SK-N-SH (cell line): ENCODE measurements around the gene UCP3. TPM values are rescaled to one million over a fixed set of nuclear protein-coding genes. Genes with fewer than 3 reads are reported as not detected.

Experiments used
- CTCF ChIA-PET: fragments of 300-600, 350-600 bp; formaldehyde crosslinking; extraction: SDS; loops from one replicate; lab custom pipeline; 2021; lab: Yijun Ruan, JAX
- POLR2A ChIA-PET: fragments of 350-600 bp; sonication (Branson Sonifier 250); formaldehyde crosslinking; extraction: SDS; loops from one replicate; lab custom pipeline; 2020; ENCODE audit warnings: antibody characterized with exemption, inconsistent platforms; lab: Yijun Ruan, JAX
- DNase-seq: peaks from one replicate; pipeline ENCODE4 v3.0.0; 2012
- H2AFZ ChIP-seq: fragments of 200-600 bp; sonication (generic); 2 replicates; pipeline ENCODE4 v1.8.1; 2016; ENCODE audit warnings: antibody characterized with exemption, mild to moderate bottlenecking, low read depth
- H3F3A ChIP-seq: fragments of 200-600 bp; sonication (generic); replicated peaks from 2 replicates; pipeline ENCODE3; 2016; ENCODE audit warnings: antibody characterized with exemption, mild to moderate bottlenecking; ENCODE audit not compliant: insufficient read depth
- H3K27ac ChIP-seq, 2 experiments: fragments of 200-500 bp in 1 of 2; fragments of 200-600 bp in 1 of 2; sonication (Bioruptor generic) in 1 of 2; sonication (generic), shearing (Covaris generic) in 1 of 2; 2 replicates each; pipeline versions ENCODE4 v1.5.1 to v1.6.1; 2014 to 2016; ENCODE audit warnings: low read depth in 2 of 2, inconsistent platforms in 1 of 2, low read length in 1 of 2, mild to moderate bottlenecking in 1 of 2, mixed read lengths in 1 of 2
- H3K27me3 ChIP-seq: fragments of 200-600 bp; sonication (generic), shearing (Covaris generic); 2 replicates; pipeline ENCODE4 v1.6.1; 2016; ENCODE audit warnings: mixed run types; ENCODE audit not compliant: insufficient read depth
- H3K36me3 ChIP-seq, 2 experiments: fragments of 200-500 bp in 1 of 2; fragments of 200-600 bp in 1 of 2; sonication (Bioruptor generic) in 1 of 2; sonication (generic) in 1 of 2; replicated peaks in 1 of 2; 2 replicates each; pipeline versions ENCODE3 to v1.5.1; 2014 to 2016; ENCODE audit warnings: low read length in 1 of 2, mild to moderate bottlenecking in 1 of 2; ENCODE audit not compliant: insufficient read depth in 2 of 2, control insufficient read depth in 1 of 2
- H3K4me1 ChIP-seq, 2 experiments: fragments of 200-500 bp in 1 of 2; fragments of 200-600 bp in 1 of 2; sonication (Bioruptor generic) in 1 of 2; sonication (generic), shearing (Covaris generic) in 1 of 2; 2 replicates each; pipeline versions ENCODE4 v1.5.1 to v1.6.1; 2014 to 2016; ENCODE audit warnings: low read depth in 1 of 2, low read length in 1 of 2, mixed run types in 1 of 2; ENCODE audit not compliant: insufficient read depth in 2 of 2, control insufficient read depth in 1 of 2
- H3K4me2 ChIP-seq: fragments of 200-600 bp; sonication (generic), shearing (Covaris generic); 2 replicates; pipeline ENCODE4 v1.6.1; 2017; ENCODE audit warnings: mixed run types
- H3K4me3 ChIP-seq, 2 experiments: fragments of 200-500 bp in 1 of 2; fragments of 200-600 bp in 1 of 2; sonication (Bioruptor generic) in 1 of 2; sonication (generic), shearing (Covaris generic) in 1 of 2; 2 replicates each; pipeline versions ENCODE4 v1.5.1 to v1.8.1; 2014 to 2016; ENCODE audit warnings: low read depth in 2 of 2, inconsistent platforms in 1 of 2, low read length in 1 of 2, mild to moderate bottlenecking in 1 of 2, mixed read lengths in 1 of 2, moderate library complexity in 1 of 2
- H3K79me2 ChIP-seq: fragments of 200-600 bp; sonication (generic); 2 replicates; pipeline ENCODE4 v1.8.1; 2017; ENCODE audit warnings: mild to moderate bottlenecking; ENCODE audit not compliant: insufficient read depth
- H3K9ac ChIP-seq: fragments of 200-600 bp; sonication (generic); 2 replicates; pipeline ENCODE4 v1.6.1; 2017; ENCODE audit warnings: mixed run types
- H3K9me2 ChIP-seq: fragments of 200-600 bp; sonication (generic); 2 replicates; pipeline ENCODE4 v1.6.1; 2017; ENCODE audit warnings: mixed run types
- H3K9me3 ChIP-seq: fragments of 200-600 bp; sonication (generic); 2 replicates; pipeline ENCODE4 v1.6.1; 2017; ENCODE audit warnings: mixed run types, mild to moderate bottlenecking, moderate library complexity
- H4K20me1 ChIP-seq: fragments of 200-600 bp; sonication (generic); 2 replicates; pipeline ENCODE4 v1.6.1; 2017; ENCODE audit warnings: mild to moderate bottlenecking, mixed run types; ENCODE audit not compliant: insufficient read depth
- CHD2 ChIP-seq: fragments of 150-350 bp; IDR thresholded peaks from 2 replicates; pipeline ENCODE4 v1.6.1; 2018; ENCODE audit warnings: low read length; ENCODE audit not compliant: partially characterized antibody
- CTCF ChIP-seq: fragments of 200-600 bp; sonication (generic); IDR thresholded peaks from 2 replicates; pipeline ENCODE4 v1.6.1; 2017; ENCODE audit warnings: antibody characterized with exemption, mild to moderate bottlenecking, moderate library complexity
- ELF1 ChIP-seq: IDR thresholded peaks from 2 replicates; pipeline ENCODE4 v1.4.0; 2012
- EP300 ChIP-seq, 2 experiments: IDR thresholded peaks; 2 replicates each; pipeline versions ENCODE4 v1.4.0 to v1.6.1; 2012; ENCODE audit warnings: borderline replicate concordance in 1 of 2, low read depth in 1 of 2, low read length in 1 of 2
- FOSL2 ChIP-seq: IDR thresholded peaks from 2 replicates; pipeline ENCODE4 v1.4.0; 2012; ENCODE audit warnings: low read depth, mild to moderate bottlenecking, moderate library complexity, borderline replicate concordance
- FOXJ3 ChIP-seq: sonication (generic); formaldehyde crosslinking; IDR thresholded peaks from 2 replicates; pipeline ENCODE4 v1.5.1; 2020; ENCODE audit warnings: mild to moderate bottlenecking, missing genetic modification reagents
- FOXM1 ChIP-seq: IDR thresholded peaks from 2 replicates; pipeline ENCODE4 v1.4.0; 2012; ENCODE audit warnings: low read depth, mild to moderate bottlenecking
- GATA2 ChIP-seq: sonication (generic); formaldehyde crosslinking; IDR thresholded peaks from 2 replicates; pipeline ENCODE4 v1.5.0; 2020; ENCODE audit warnings: mild to moderate bottlenecking, missing genetic modification reagents
- JUND ChIP-seq: IDR thresholded peaks from 2 replicates; pipeline ENCODE4 v1.4.0; 2012
- MEF2A ChIP-seq: IDR thresholded peaks from 2 replicates; pipeline ENCODE4 v1.4.0; 2012; ENCODE audit warnings: low read depth, borderline replicate concordance
- NFIC ChIP-seq: IDR thresholded peaks from 2 replicates; pipeline ENCODE4 v1.4.0; 2012; ENCODE audit warnings: borderline replicate concordance
- NRF1 ChIP-seq: IDR thresholded peaks from 2 replicates; pipeline ENCODE4 v1.6.1; 2012; ENCODE audit warnings: low read depth, mild to moderate bottlenecking, low read length
- RAD21 ChIP-seq: IDR thresholded peaks from 2 replicates; pipeline ENCODE4 v1.6.1; 2012; ENCODE audit warnings: mild to moderate bottlenecking, low read length
- RCOR1 ChIP-seq: fragments of 150-350 bp; IDR thresholded peaks from 2 replicates; pipeline ENCODE4 v1.6.1; 2017; ENCODE audit warnings: antibody characterized with exemption, low read length
- SIN3A ChIP-seq: IDR thresholded peaks from 2 replicates; pipeline ENCODE4 v1.6.1; 2012; ENCODE audit warnings: low read depth, mild to moderate bottlenecking, low read length, moderate library complexity, borderline replicate concordance
- TAF1 ChIP-seq: IDR thresholded peaks from 2 replicates; pipeline ENCODE4 v1.6.1; 2012; ENCODE audit warnings: low read depth, mild to moderate bottlenecking, low read length, moderate library complexity, borderline replicate concordance
- TCF12 ChIP-seq: IDR thresholded peaks from 2 replicates; pipeline ENCODE4 v1.4.0; 2012
- USF2 ChIP-seq: fragments of 150-350 bp; IDR thresholded peaks from 2 replicates; pipeline ENCODE4 v1.6.1; 2017; ENCODE audit warnings: antibody characterized with exemption, low read length, low read depth, borderline replicate concordance
- YY1 ChIP-seq: IDR thresholded peaks from 2 replicates; pipeline ENCODE4 v1.4.0; 2012; ENCODE audit warnings: low read depth, mild to moderate bottlenecking
- WGBS: methylation state at CpG from one replicate; pipeline ENCODE4 v1.1.6; 2017; ENCODE audit warnings: low lambda C conversion rate; 5-methylcytosine and 5-hydroxymethylcytosine counted together
- polyA plus RNA-seq, 3 experiments: library from polyadenylated mRNA; depleted of rRNA; stranded (reverse); fragments of >200 nt; gene quantifications; 2 replicates each; pipeline ENCODE4 v1.2.3, GENCODE V29; 2012
- TF ChIP-seq, protein P1 (sequence below): IDR thresholded peaks from 2 replicates; pipeline ENCODE4; 2012
- TF ChIP-seq, protein P2 (sequence below): fragments of 150-350 bp; IDR thresholded peaks from 2 replicates; pipeline ENCODE4 v1.6.1; 2016; ENCODE audit warnings: mild to moderate bottlenecking, low read depth, low read length

The UCP3 gene
- polyA plus RNA-seq, 1 of the 3 experiments (the other 2 are of a cell fraction): 1.2 TPM

- H3K79me2 ChIP-seq: no peaks in the 10 kb centered on the region
- DNase-seq: no peak
- H3K27me3 ChIP-seq: no peaks in the 10 kb centered on the region
- H3K9ac ChIP-seq: no peak overlapping the region
- H4K20me1 ChIP-seq: no peaks in the 10 kb centered on the region
- H3K4me1 ChIP-seq: no peaks in the 10 kb centered on the region
- TF ChIP-seq TAF1 (no peak), CTCF (no peak), RAD21 (no peak), YY1 (no peak), NFIC (no peak), ELF1 (no peak)
- TF ChIP-seq, all 33 proteins: peak for 0
- WGBS: 100% methylated on average over 1 of the region's 3 CpGs
- no peak overlapping the region for H3K27ac ChIP-seq
- no peak overlapping the region for H3K4me2 ChIP-seq
- CTCF ChIA-PET: interaction anchor here (1.7 kb wide), 1 partner anchor 69 kb away, joined by 4 read pairs; no protein-coding TSS in a partner anchor
- peaks cover 31 to 64% of the 10 kb centered on the region in 2 experiments for H3K36me3 ChIP-seq
- POLR2A ChIA-PET: no interaction called here
- H3K9me3 ChIP-seq: no peaks in the 10 kb centered on the region
- H3K9me2 ChIP-seq: no peaks in the 10 kb centered on the region
- peaks cover 4% of the 10 kb centered on the region for H3F3A ChIP-seq
- no peak overlapping the region for H2AFZ ChIP-seq
- H3K4me3 ChIP-seq: no peak overlapping the region
Measured at GRCh38 chr11:74033046-74033445, 24.2 kb upstream of the UCP3 start.

GRCh38 chr11:74030723-74031676 lies 22.1 kb upstream of the UCP3 start:
- Histone ChIP-seq H3K27ac (no peak overlapping the region), H3K9ac (no peak overlapping the region), H3F3A (peaks cover 8% of the 10 kb centered on the region), H3K4me3 (no peak overlapping the region), H3K79me2 (no peaks in the 10 kb centered on the region), H3K9me3 (no peaks in the 10 kb centered on the region), H3K27me3 (no peaks in the 10 kb centered on the region), H3K4me1 (0 out of 4 replicates have a peak, but pooled peaks cover 0 to 11% of the 10 kb centered on the region in 2 experiments), H3K9me2 (no peaks in the 10 kb centered on the region), H2AFZ (no peak overlapping the region), H3K36me3 (peaks cover 17 to 44% of the 10 kb centered on the region in 2 experiments), H3K4me2 (no peak overlapping the region), H4K20me1 (no peaks in the 10 kb centered on the region)
- no peak for DNase-seq
- ChIA-PET CTCF (no interaction called here), POLR2A (no interaction called here)
- TF ChIP-seq GATA2: no peak
- no peak for TF ChIP-seq MEF2A
- TF ChIP-seq EP300 (IDR thresholded peaks at IDR 0.05; ENCODE audit: borderline replicate concordance in 1 of 2, low read depth in 1 of 2, low read length in 1 of 2): no peak
- TF ChIP-seq ELF1: no peak
- no peak for TF ChIP-seq JUND
- no peak for TF ChIP-seq CHD2
- TF ChIP-seq USF2: no peak
- TF ChIP-seq FOXM1: no peak
- TF ChIP-seq NRF1: no peak
- TF ChIP-seq TAF1: no peak
- no peak for TF ChIP-seq FOXJ3 (CRISPR knock-in tag)
- TF ChIP-seq RCOR1: no peak
- TF ChIP-seq, protein P1, sequence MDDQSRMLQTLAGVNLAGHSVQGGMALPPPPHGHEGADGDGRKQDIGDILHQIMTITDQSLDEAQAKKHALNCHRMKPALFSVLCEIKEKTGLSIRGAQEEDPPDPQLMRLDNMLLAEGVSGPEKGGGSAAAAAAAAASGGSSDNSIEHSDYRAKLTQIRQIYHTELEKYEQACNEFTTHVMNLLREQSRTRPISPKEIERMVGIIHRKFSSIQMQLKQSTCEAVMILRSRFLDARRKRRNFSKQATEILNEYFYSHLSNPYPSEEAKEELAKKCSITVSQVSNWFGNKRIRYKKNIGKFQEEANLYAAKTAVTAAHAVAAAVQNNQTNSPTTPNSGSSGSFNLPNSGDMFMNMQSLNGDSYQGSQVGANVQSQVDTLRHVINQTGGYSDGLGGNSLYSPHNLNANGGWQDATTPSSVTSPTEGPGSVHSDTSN: no peak
- TF ChIP-seq TCF12: no peak
- TF ChIP-seq, protein P2, sequence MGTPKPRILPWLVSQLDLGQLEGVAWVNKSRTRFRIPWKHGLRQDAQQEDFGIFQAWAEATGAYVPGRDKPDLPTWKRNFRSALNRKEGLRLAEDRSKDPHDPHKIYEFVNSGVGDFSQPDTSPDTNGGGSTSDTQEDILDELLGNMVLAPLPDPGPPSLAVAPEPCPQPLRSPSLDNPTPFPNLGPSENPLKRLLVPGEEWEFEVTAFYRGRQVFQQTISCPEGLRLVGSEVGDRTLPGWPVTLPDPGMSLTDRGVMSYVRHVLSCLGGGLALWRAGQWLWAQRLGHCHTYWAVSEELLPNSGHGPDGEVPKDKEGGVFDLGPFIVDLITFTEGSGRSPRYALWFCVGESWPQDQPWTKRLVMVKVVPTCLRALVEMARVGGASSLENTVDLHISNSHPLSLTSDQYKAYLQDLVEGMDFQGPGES: no peak
- TF ChIP-seq FOSL2: no peak
- no peak for TF ChIP-seq NFIC
- TF ChIP-seq SIN3A: no peak
- TF ChIP-seq RAD21: no peak
- no peak for TF ChIP-seq YY1
- 91% methylated on average over 9 of the region's 9 CpGs for WGBS
